GM18858 (cell line): ENCODE measurements around the gene PLCL1.
"Not testable (repeated sequence)": the region's sequence is repeated elsewhere in the genome, so short reads cannot be mapped to it uniquely, and the experiment has no call there.

Experiments used
- ATAC-seq: cut with Tn5 transposase; IDR thresholded peaks from one replicate; pipeline ENCODE4 v1.9.1; 2021; ENCODE audit not compliant: unreplicated experiment

PLCL1 gene

DNA sequence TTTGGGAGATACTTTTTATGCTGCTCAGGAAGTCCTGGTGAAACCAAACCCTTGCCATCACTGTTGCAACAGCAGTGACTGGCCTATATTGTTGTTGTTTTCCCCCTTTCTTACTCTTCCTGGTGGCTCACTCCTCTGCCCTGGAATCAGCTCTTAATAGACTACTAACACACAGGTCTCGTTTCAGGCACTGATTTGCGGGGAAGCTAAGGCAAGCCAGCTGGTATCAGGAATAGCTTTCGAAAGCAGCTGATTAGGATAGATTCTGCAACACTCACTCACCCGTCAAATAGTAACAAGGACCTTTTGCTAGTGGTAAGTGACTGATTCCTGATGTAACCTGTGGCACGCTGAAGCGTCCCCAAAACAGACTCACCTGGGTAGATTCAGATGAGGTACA, 360.4 kb downstream of the PLCL1 start:
- no peak for ATAC-seq

GRCh38 chr2:198165289-198165688, 360.9 kb downstream of the PLCL1 start:
- ATAC-seq, result no peak

GRCh38 chr2:198167346-198167745, 363.0 kb downstream of the PLCL1 start:
- no peak for ATAC-seq

GRCh38 chr2:198168651-198169050, 364.3 kb downstream of the PLCL1 start:
- no peak for ATAC-seq

DNA sequence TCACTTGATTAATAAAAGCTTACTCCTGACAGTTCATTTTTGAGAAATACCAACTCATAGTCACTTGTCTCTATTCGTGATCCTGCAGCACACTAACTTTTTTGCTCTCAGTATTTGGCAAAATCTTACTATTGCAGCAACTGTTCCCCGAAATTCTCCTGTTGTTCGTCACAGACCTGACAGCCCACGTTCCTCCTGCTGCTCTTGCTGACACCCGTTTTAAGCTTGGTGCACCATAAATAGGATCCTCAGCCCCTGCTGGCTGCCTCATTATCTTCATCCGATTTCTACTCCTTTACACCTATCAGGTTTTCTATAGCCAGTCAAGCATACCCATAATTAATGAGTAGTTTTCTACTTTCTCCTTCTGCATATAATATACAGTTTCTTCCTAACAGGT, 368.8 kb downstream of the PLCL1 start:
- no peak for ATAC-seq

DNA sequence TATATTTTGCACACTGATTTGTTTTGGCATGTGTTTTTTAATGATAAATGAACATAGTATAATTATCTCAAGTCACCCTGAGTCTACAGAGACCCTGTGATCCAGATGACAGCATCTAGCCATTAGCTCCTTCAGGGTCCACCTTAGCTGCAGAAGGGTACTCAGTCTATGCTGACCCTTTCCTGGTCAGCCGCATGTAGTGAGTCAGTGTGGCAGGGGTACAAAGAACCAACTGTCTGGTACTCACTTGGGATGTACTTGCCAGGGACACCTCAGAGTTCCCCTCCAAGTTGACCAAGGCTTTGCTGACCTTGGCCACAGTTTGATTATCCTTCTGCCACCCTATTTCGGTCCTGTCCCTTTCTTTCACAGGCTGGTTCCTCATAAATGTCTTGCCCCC, 369.5 kb downstream of the PLCL1 start:
- no peak for ATAC-seq

- no peak for ATAC-seq
Measured at GRCh38 chr2:198175271-198175670, 370.9 kb downstream of the PLCL1 start.

- ATAC-seq, result no peak
Measured at GRCh38 chr2:198177040-198177439, 372.6 kb downstream of the PLCL1 start.

GRCh38 chr2:198178766-198179165, 374.4 kb downstream of the PLCL1 start:
- ATAC-seq, result no peak

GRCh38 chr2:198186257-198186656, 381.9 kb downstream of the PLCL1 start:
- ATAC-seq, result no peak

- ATAC-seq, result no peak
Measured at GRCh38 chr2:198187841-198188240, 383.4 kb downstream of the PLCL1 start.

- no peak for ATAC-seq
Measured at GRCh38 chr2:198188982-198189381, 384.6 kb downstream of the PLCL1 start.

DNA sequence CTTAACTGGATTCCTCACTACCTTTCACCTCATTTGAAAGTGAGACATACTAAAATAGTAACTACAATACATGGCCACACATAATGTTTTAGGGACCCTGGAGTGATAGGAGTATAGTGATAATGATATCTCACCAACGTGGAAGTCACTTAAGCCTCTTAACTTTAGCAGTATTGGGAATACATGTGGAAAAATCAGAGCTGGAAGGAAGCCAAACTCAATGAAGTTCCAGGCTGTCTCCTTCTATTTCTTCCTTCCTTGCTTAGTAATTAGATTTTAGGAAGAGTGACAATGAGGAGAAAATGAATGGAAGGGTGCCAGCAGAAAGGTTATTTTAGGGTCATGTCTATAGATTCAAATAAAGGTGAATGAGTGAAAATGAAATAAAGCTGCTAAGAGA, 387.3 kb downstream of the PLCL1 start:
- no peak for ATAC-seq

DNA sequence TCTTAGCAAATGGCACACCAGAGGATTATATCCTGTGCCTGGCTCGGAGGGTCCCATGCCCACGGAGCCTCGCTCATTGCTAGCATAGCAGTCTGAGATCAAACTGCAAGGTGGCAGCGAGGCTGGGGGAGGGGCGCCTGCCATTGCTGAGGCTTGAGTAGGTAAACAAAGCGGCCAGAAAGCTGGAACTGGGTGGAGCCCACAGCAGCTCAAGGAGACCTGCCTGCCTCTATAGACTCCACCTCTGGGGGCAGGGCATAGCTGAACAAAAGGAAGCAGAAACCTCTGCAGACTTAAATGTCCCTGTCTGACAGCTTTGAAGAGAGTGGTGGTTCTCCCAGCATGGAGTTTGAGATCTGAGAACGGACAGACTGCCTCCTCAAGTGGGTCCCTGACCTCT, 392.2 kb downstream of the PLCL1 start:
- ATAC-seq, result not testable (repeated sequence)
